IMR-90 (cell line): Measurements from ENCODE around the gene ZNF532. TPM values are rescaled to one million over a fixed set of nuclear protein-coding genes. Genes with fewer than 3 reads are reported as not detected.

Source experiments
- ATAC-seq: fragments of 200-7000 bp; cut with Tn5 transposase; 2 replicates; pipeline ENCODE4 v1.9.1; 2020; ENCODE audit warnings: low read depth, mild to moderate bottlenecking, moderate library complexity
- BruUV-seq: library from RNA; stranded (reverse); fragments of 400-500 nt; replicated peaks from 2 replicates; lab custom pipeline; 2021; lab: Mats Ljungman, UMichigan
- CTCF ChIA-PET: fragments of 300-600 bp; formaldehyde crosslinking; extraction: SDS; loops from one replicate; lab custom pipeline; 2021; ENCODE audit warnings: antibody characterized with exemption; lab: Yijun Ruan, JAX
- POLR2A ChIA-PET: fragments of 300-600 bp; sonication (Branson Sonifier 250); formaldehyde crosslinking; loops from one replicate; lab custom pipeline; 2022; ENCODE audit warnings: antibody characterized with exemption; ENCODE audit not compliant: unreplicated experiment; lab: Charles Lee
- DNase-seq: peaks from one replicate; pipeline ENCODE4 v3.0.0; 2013
- H2AFZ ChIP-seq: replicated peaks from 2 replicates; pipeline ENCODE3; 2013; ENCODE audit warnings: low read length, mild to moderate bottlenecking; ENCODE audit not compliant: poor library complexity
- H2AK5ac ChIP-seq: 2 replicates; pipeline ENCODE4 v1.6.1; 2013; ENCODE audit warnings: low read depth, low read length, inconsistent platforms
- H2AK9ac ChIP-seq: replicated peaks from 2 replicates; pipeline ENCODE3; 2013; ENCODE audit warnings: mild to moderate bottlenecking, low read depth, low read length, moderate library complexity; ENCODE audit not compliant: poor library complexity
- H2BK120ac ChIP-seq: 2 replicates; pipeline ENCODE4 v1.6.1; 2013; ENCODE audit warnings: low read depth, low read length, inconsistent platforms
- H2BK15ac ChIP-seq: 3 replicates; pipeline ENCODE4 v1.6.1; 2013; ENCODE audit warnings: low read depth, low read length, inconsistent platforms
- H2BK20ac ChIP-seq: 2 replicates; pipeline ENCODE4 v1.6.1; 2013; ENCODE audit warnings: low read depth, mild to moderate bottlenecking, inconsistent platforms, low read length, moderate library complexity
- H2BK5ac ChIP-seq: 2 replicates; pipeline ENCODE4 v1.6.1; 2013; ENCODE audit warnings: mild to moderate bottlenecking, low read depth, low read length, inconsistent platforms; ENCODE audit not compliant: poor library complexity, severe bottlenecking
- H3K14ac ChIP-seq: replicated peaks from 2 replicates; pipeline ENCODE4 v1.6.1; 2013; ENCODE audit warnings: low read depth, low read length, inconsistent platforms
- H3K18ac ChIP-seq: 2 replicates; pipeline ENCODE4 v1.6.1; 2013; ENCODE audit warnings: low read depth, low read length, control low read depth
- H3K23ac ChIP-seq: 2 replicates; pipeline ENCODE4 v1.6.1; 2013; ENCODE audit warnings: low read depth, low read length, inconsistent platforms
- H3K27ac ChIP-seq: 2 replicates; pipeline ENCODE4 v1.5.1; 2013; ENCODE audit warnings: mild to moderate bottlenecking, control low read depth, low read length; ENCODE audit not compliant: insufficient read depth
- H3K27me3 ChIP-seq: 2 replicates; pipeline ENCODE4 v1.6.1; 2013; ENCODE audit warnings: low read length; ENCODE audit not compliant: control insufficient read depth, insufficient read depth
- H3K36me3 ChIP-seq: 2 replicates; pipeline ENCODE4 v1.6.1; 2013; ENCODE audit warnings: low read length, mixed read lengths; ENCODE audit not compliant: control insufficient read depth, insufficient read depth
- H3K4ac ChIP-seq: 2 replicates; pipeline ENCODE4 v1.6.1; 2013; ENCODE audit warnings: low read depth, low read length, inconsistent platforms
- H3K4me1 ChIP-seq: 2 replicates; pipeline ENCODE4 v1.6.1; 2013; ENCODE audit warnings: low read length, mixed read lengths; ENCODE audit not compliant: control insufficient read depth, insufficient read depth
- H3K4me2 ChIP-seq: 2 replicates; pipeline ENCODE4 v1.6.1; 2013; ENCODE audit warnings: low read depth, mild to moderate bottlenecking, control low read depth, low read length, moderate library complexity
- H3K4me3 ChIP-seq: 2 replicates; pipeline ENCODE4 v1.5.1; 2013; ENCODE audit warnings: low read depth, mild to moderate bottlenecking, control low read depth, low read length, moderate library complexity; ENCODE audit not compliant: insufficient read depth
- H3K56ac ChIP-seq: 2 replicates; pipeline ENCODE4 v1.6.1; 2013; ENCODE audit warnings: low read length, inconsistent platforms; ENCODE audit not compliant: insufficient read depth; ENCODE audit errors: extremely low read depth
- H3K79me1 ChIP-seq, 2 experiments: 2 replicates each; pipeline ENCODE4 v1.6.1; 2013; ENCODE audit warnings: low read length in 2 of 2, inconsistent platforms in 1 of 2, low read depth in 1 of 2
- H3K9ac ChIP-seq: 2 replicates; pipeline ENCODE4 v1.6.1; 2013; ENCODE audit warnings: low read depth, low read length, control low read depth
- H3K9me1 ChIP-seq: 2 replicates; pipeline ENCODE4 v1.6.1; 2013; ENCODE audit warnings: low read length, inconsistent platforms; ENCODE audit not compliant: insufficient read depth
- H3K9me3 ChIP-seq: 2 replicates; pipeline ENCODE4 v1.6.1; 2013; ENCODE audit warnings: low read length; ENCODE audit not compliant: control insufficient read depth, insufficient read depth
- H4K20me1 ChIP-seq: 2 replicates; pipeline ENCODE4 v1.6.1; 2013; ENCODE audit warnings: low read length, inconsistent platforms; ENCODE audit not compliant: insufficient read depth
- H4K5ac ChIP-seq: 2 replicates; pipeline ENCODE4 v1.6.1; 2013; ENCODE audit warnings: mild to moderate bottlenecking, low read depth, low read length, control low read depth
- H4K8ac ChIP-seq, 2 experiments: 2 replicates each; pipeline ENCODE4 v1.6.1; 2013; ENCODE audit warnings: low read depth in 2 of 2, low read length in 2 of 2, control low read depth in 1 of 2, inconsistent platforms in 1 of 2
- H4K91ac ChIP-seq: 2 replicates; pipeline ENCODE4 v1.6.1; 2013; ENCODE audit warnings: low read depth, low read length, inconsistent platforms; ENCODE audit not compliant: insufficient read depth
- BHLHE40 ChIP-seq: fragments of 150-350 bp; IDR thresholded peaks from 2 replicates; pipeline ENCODE4 v1.6.1; 2016; ENCODE audit warnings: mild to moderate bottlenecking, low read depth, low read length
- CHD1 ChIP-seq: IDR thresholded peaks from 2 replicates; pipeline ENCODE4 v1.6.1; 2012; ENCODE audit warnings: low read depth, low read length, improper control_type of control experiment
- CTCF ChIP-seq: conservative IDR thresholded peaks from 2 replicates; pipeline ENCODE4 v1.5.1; 2012; ENCODE audit warnings: mild to moderate bottlenecking, low read depth, low read length, improper control_type of control experiment
- FOS ChIP-seq: fragments of 150-350 bp; IDR thresholded peaks from 2 replicates; pipeline ENCODE4 v1.6.1; 2016; ENCODE audit warnings: low read depth, low read length
- MAFK ChIP-seq: IDR thresholded peaks from 2 replicates; pipeline ENCODE4 v1.6.1; 2012; ENCODE audit warnings: low read depth, low read length, improper control_type of control experiment
- MAZ ChIP-seq: IDR thresholded peaks from 2 replicates; pipeline ENCODE4 v1.6.1; 2012; ENCODE audit warnings: low read depth, mild to moderate bottlenecking, low read length, improper control_type of control experiment, moderate library complexity, borderline replicate concordance
- MXI1 ChIP-seq: IDR thresholded peaks from 2 replicates; pipeline ENCODE4 v1.6.1; 2012; ENCODE audit warnings: low read depth, mild to moderate bottlenecking, low read length, moderate library complexity, borderline replicate concordance
- NFE2L2 ChIP-seq: fragments of 150-350 bp; IDR thresholded peaks from 2 replicates; pipeline ENCODE4 v1.6.1; 2016; ENCODE audit warnings: low read depth, mild to moderate bottlenecking, low read length
- POLR2A ChIP-seq: IDR thresholded peaks from 2 replicates; pipeline ENCODE4 v1.6.1; 2012; ENCODE audit warnings: mild to moderate bottlenecking, low read depth, low read length
- RAD21 ChIP-seq: IDR thresholded peaks from 2 replicates; pipeline ENCODE4 v1.6.1; 2012; ENCODE audit warnings: low read length, improper control_type of control experiment
- RCOR1 ChIP-seq: IDR thresholded peaks from 2 replicates; pipeline ENCODE4 v1.6.1; 2012; ENCODE audit warnings: mild to moderate bottlenecking, low read length, improper control_type of control experiment; ENCODE audit not compliant: insufficient replicate concordance
- RFX5 ChIP-seq: IDR thresholded peaks from 2 replicates; pipeline ENCODE4 v1.8.0; 2012; ENCODE audit warnings: low read depth, mild to moderate bottlenecking, low read length, moderate library complexity
- SMC3 ChIP-seq: fragments of 150-350 bp; IDR thresholded peaks from 2 replicates; pipeline ENCODE4 v1.6.1; 2016; ENCODE audit warnings: low read depth, mild to moderate bottlenecking, antibody characterized with exemption, low read length, moderate library complexity
- WGBS, 2 experiments: methylation state at CpG; one replicate each; pipeline versions ENCODE4 v1.1.5 to v1.1.7; 2013; ENCODE audit warnings: missing lambda C conversion rate in 2 of 2; ENCODE audit not compliant: insufficient read length in 1 of 2; ENCODE audit errors: extremely low coverage in 2 of 2; 5-methylcytosine and 5-hydroxymethylcytosine counted together
- dilution Hi-C: fragments of 300-500 bp; cut with HindIII; formaldehyde crosslinking; loops from one replicate; pipeline ENCODE4 v1.14.3; 2018; ENCODE audit warnings: low sequenced_read_pairs; ENCODE audit not compliant: unreplicated experiment
- in situ Hi-C: fragments of 300-500 bp; cut with MboI; formaldehyde crosslinking; loops from 3 replicates; pipeline ENCODE4 v1.14.3; 2019; ENCODE audit warnings: low sequenced_read_pairs, inconsistent platforms, mixed read lengths
- intact Hi-C: fragments of 100-400 bp; cut with micrococcal nuclease; formaldehyde crosslinking; loops from 2 replicates; pipeline ENCODE4 v1.10.0; 2022
- polyA plus RNA-seq, 3 experiments: library from polyadenylated mRNA; depleted of rRNA; stranded (reverse); fragments of >200 nt; gene quantifications; 2 replicates each; pipeline ENCODE4 v1.2.3, GENCODE V29; 2012; ENCODE audit warnings: low replicate concordance in 1 of 3
- total RNA-seq: library from RNA; depleted of rRNA; stranded (reverse); fragments of >200 nt; gene quantifications from 2 replicates; pipeline ENCODE4 v1.2.3, GENCODE V29; 2012

Gene ZNF532
- total and polyA plus RNA-seq, 2 of the 4 experiments (the other 2 are of a cell fraction), result 29.9 to 45.8 TPM

GRCh38 chr18:58851856-58852255, 12.8 kb upstream of the ZNF532 start:
- Histone ChIP-seq H3K36me3 (no peaks in the 10 kb centered on the region), H3K9me1 (no peaks in the 10 kb centered on the region), H3K9me3 (0 out of 2 replicates have a peak, but pooled peaks cover 3% of the 10 kb centered on the region), H3K23ac (no peak overlapping the region), H3K9ac (no peak overlapping the region), H3K4me2 (no peak overlapping the region), H4K91ac (no peak overlapping the region), H2AK5ac (no peak overlapping the region), H2BK120ac (no peak overlapping the region), H2BK20ac (no peak overlapping the region), H2AFZ (no peak overlapping the region), H4K5ac (no peak overlapping the region), H3K79me1 (no peaks in the 10 kb centered on the region), H3K14ac (no peak overlapping the region), H4K8ac (no peak overlapping the region), H2AK9ac (no peak overlapping the region), H4K20me1 (no peaks in the 10 kb centered on the region), H3K4me3 (no peak overlapping the region), H3K27me3 (no peaks in the 10 kb centered on the region), H3K27ac (no peak overlapping the region), H2BK15ac (no peak overlapping the region), H3K4ac (no peak overlapping the region), H3K4me1 (no peaks in the 10 kb centered on the region; the same call in 1 of the 2 replicates), H3K18ac (no peak overlapping the region), H3K56ac (no peak overlapping the region), H2BK5ac (no peak overlapping the region)
- TF ChIP-seq RFX5, result no peak
- no peak for TF ChIP-seq MAZ
- no peak for TF ChIP-seq CHD1
- TF ChIP-seq NFE2L2, result no peak
- TF ChIP-seq FOS, result no peak
- TF ChIP-seq RCOR1, result no peak
- no peak for TF ChIP-seq SMC3
- TF ChIP-seq BHLHE40, result no peak
- TF ChIP-seq RAD21, result no peak
- TF ChIP-seq CTCF, result no peak
- TF ChIP-seq MAFK, result no peak
- TF ChIP-seq POLR2A, result no peak
- TF ChIP-seq MXI1, result no peak
- BruUV-seq, result no TSS peak
- no peak for ATAC-seq
- POLR2A ChIA-PET, result interaction anchor here (0.6 kb wide), 1 partner anchor 207 kb away, joined by 13 read pairs; no protein-coding TSS in a partner anchor
- DNase-seq, result no peak
- intact Hi-C loops (no loop called here), in situ Hi-C loops (no loop called here), dilution Hi-C loops (no loop called here)
- CTCF ChIA-PET, result no interaction called here
- WGBS, 2 experiments, result 40% methylated on average over 2 of the region's 5 CpGs; no CpG with 5 or more reads in 1 of the 2 experiments
